HFFc6 (cell line): ENCODE data around the gene DMXL1. TPM values are rescaled to one million over a fixed set of nuclear protein-coding genes. Genes with fewer than 3 reads are reported as not detected.

Source experiments
- DNase-seq: peaks from one replicate; pipeline ENCODE4 v3.0.0-alpha.2; 2018
- H3K27ac Mint-ChIP-seq: 2 replicates; pipeline ENCODE4 v1.8.0; 2020; ENCODE audit warnings: mild to moderate bottlenecking, mixed read lengths
- H3K27me3 Mint-ChIP-seq: 2 replicates; pipeline ENCODE4 v1.8.0; 2021; ENCODE audit warnings: mild to moderate bottlenecking, moderate library complexity, mixed read lengths; ENCODE audit not compliant: insufficient read depth
- H3K36me3 Mint-ChIP-seq: 2 replicates; pipeline ENCODE4 v1.8.0; 2021; ENCODE audit warnings: low read depth, mixed read lengths
- H3K4me1 Mint-ChIP-seq: 2 replicates; pipeline ENCODE4 v1.8.0; 2020; ENCODE audit warnings: low read depth, mixed read lengths
- H3K4me3 Mint-ChIP-seq: 2 replicates; pipeline ENCODE4 v1.8.0; 2020; ENCODE audit warnings: mild to moderate bottlenecking, moderate library complexity, mixed read lengths
- H3K9me3 Mint-ChIP-seq: 2 replicates; pipeline ENCODE4 v1.8.0; 2020; ENCODE audit warnings: mild to moderate bottlenecking, mixed read lengths
- total RNA-seq, 6 experiments: library from RNA; stranded (reverse); fragmentation: NEBNext Ultra II Directional; extraction: Animal tissue kit (Norgen Biotek cat#: 25700); gene quantifications; 2 replicates in 1 of 6; 3 replicates in 5 of 6; pipeline ENCODE4 v1.2.3, GENCODE V29; 2021
- TF ChIP-seq, protein P1 (sequence below): fragments of 200-600 bp; sonication (generic); IDR thresholded peaks from 2 replicates; pipeline ENCODE4 v1.5.0; 2021; ENCODE audit warnings: antibody characterized with exemption, mild to moderate bottlenecking

DMXL1 gene
- total RNA-seq, 6 experiments from 2014 or later, result 19.8 to 23.1 (median 21.5) TPM

DNA sequence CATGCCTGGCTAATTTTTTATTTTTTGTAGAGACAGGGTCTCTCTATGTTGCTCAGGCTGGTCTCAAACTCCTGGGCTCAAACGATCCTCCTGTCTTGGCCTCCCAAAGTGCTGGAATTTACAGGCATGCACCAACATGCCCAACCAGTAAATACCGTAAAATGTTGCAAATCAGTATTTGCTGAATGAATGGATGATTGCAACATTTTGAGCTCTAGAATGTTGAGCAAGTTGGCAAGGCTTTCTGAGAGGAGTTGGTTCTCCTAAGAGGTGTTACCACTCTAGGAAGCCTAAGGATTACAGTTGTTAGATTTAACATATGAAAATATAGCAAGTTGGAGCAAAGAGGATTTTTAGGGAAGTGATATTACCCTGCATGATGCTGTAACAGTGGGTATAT lies 15.6 kb upstream of the DMXL1 start:
- Mint-ChIP-seq H3K27me3 (no peaks in the 10 kb centered on the region), H3K4me1 (peaks cover under 1% of the 10 kb centered on the region), H3K27ac (no peak overlapping the region), H3K36me3 (no peaks in the 10 kb centered on the region), H3K4me3 (no peak overlapping the region), H3K9me3 (no peaks in the 10 kb centered on the region)
- no peak for DNase-seq
- TF ChIP-seq, protein P1, sequence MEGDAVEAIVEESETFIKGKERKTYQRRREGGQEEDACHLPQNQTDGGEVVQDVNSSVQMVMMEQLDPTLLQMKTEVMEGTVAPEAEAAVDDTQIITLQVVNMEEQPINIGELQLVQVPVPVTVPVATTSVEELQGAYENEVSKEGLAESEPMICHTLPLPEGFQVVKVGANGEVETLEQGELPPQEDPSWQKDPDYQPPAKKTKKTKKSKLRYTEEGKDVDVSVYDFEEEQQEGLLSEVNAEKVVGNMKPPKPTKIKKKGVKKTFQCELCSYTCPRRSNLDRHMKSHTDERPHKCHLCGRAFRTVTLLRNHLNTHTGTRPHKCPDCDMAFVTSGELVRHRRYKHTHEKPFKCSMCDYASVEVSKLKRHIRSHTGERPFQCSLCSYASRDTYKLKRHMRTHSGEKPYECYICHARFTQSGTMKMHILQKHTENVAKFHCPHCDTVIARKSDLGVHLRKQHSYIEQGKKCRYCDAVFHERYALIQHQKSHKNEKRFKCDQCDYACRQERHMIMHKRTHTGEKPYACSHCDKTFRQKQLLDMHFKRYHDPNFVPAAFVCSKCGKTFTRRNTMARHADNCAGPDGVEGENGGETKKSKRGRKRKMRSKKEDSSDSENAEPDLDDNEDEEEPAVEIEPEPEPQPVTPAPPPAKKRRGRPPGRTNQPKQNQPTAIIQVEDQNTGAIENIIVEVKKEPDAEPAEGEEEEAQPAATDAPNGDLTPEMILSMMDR, result no peak

DNA sequence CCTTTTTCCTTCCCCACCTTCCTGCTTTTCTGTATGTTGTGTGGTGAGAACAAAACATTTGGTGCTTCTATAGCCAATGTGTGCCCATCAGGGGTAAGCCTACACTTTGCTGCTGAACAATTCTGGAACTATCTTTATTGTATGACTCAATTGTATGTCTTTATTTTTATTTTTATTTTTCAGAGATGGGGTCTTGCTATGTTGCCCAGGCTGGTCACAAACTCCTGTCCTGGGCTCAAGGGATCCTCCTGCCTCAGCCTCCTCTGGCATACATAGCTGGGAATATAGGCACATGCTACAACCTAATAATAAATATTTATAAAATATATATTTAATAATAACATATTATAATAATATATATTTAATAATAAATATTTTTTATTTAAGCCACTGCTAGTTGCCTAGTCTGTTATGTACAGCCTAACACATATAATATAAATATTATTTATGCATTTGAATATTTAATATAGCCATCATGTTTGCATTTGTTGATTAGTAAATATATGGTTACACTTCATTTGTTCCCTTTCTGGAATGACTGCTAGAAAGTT lies 11.8 kb upstream of the DMXL1 start:
- Mint-ChIP-seq H3K27ac (no peak overlapping the region), H3K36me3 (no peaks in the 10 kb centered on the region), H3K4me1 (peaks cover 9% of the 10 kb centered on the region), H3K4me3 (no peak overlapping the region), H3K27me3 (peaks cover 2% of the 10 kb centered on the region; the same call in 1 of the 2 replicates), H3K9me3 (no peaks in the 10 kb centered on the region)
- TF ChIP-seq, protein P1, result no peak
- no peak for DNase-seq

DNA sequence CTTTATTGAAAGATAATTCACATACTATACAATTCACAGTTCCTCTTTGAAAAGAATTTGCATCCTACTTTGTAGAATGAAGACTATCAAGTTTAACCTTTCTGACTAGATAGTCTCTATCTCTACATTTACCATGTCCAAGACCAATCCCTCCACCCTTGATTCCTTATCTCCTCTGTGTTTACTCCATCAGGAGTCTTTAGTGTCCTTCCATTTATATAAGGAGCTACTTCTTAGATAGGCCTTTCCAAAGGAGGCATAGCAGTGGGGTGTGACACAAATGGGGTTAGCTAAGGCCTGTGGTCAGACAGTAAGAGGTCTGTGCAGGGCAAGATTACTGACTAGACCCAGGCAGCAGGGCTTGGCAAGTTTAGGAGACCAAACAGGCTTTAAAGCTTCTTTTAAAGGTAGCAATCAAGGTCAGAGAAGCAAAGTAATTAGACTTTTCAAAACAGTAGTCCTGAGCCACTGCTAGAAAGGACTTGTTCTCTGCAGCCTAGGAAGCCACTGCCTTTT lies 11.1 kb upstream of the DMXL1 start:
- no peak for DNase-seq
- Mint-ChIP-seq H3K27me3 (peaks cover 2% of the 10 kb centered on the region; the same call in 1 of the 2 replicates), H3K4me3 (no peak overlapping the region), H3K27ac (no peak overlapping the region), H3K9me3 (no peaks in the 10 kb centered on the region), H3K4me1 (peaks cover 12% of the 10 kb centered on the region), H3K36me3 (no peaks in the 10 kb centered on the region)
- TF ChIP-seq, protein P1, result no peak

DNA sequence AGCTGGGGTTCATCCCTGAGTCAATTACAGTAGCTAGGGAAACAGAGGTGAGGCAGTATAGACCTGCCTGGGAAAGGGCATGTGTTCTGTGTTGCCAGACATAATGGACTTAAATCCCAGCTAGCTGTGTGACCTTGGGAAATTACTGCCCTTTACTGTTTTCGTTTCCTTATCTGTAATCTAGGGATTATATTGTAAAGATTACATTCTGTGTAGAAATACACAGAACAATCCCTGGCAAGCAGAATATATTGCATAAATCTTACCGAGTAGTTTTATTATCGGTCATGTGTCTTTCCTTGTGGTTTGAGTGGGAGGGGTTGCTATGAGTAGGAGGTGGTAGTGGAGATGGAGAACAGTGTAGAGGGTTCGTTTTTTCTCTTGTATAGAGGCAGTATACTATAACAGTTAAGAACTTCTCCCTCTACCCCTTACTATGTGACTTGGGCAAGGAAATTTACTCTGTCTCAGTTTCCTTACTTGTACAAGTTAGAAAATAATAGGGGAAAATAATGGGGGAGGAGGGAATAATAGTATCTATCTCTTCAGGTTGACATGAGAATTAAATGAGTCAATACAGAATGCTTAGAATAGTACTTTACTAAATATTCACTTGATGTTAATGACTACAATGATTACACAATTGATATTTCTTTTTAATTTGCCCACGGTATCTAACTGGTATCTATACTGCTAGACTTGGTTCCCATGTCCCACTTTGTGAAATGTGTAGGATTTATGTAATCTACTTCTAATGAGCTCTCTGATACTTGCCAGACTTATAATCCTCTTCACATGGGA lies 7.1 kb upstream of the DMXL1 start:
- DNase-seq, result no peak
- Mint-ChIP-seq H3K27me3 (peaks cover 3% of the 10 kb centered on the region), H3K9me3 (no peaks in the 10 kb centered on the region), H3K36me3 (no peaks in the 10 kb centered on the region), H3K4me1 (peaks cover 12% of the 10 kb centered on the region), H3K27ac (no peak overlapping the region), H3K4me3 (no peak overlapping the region)
- TF ChIP-seq, protein P1, result no peak

DNA sequence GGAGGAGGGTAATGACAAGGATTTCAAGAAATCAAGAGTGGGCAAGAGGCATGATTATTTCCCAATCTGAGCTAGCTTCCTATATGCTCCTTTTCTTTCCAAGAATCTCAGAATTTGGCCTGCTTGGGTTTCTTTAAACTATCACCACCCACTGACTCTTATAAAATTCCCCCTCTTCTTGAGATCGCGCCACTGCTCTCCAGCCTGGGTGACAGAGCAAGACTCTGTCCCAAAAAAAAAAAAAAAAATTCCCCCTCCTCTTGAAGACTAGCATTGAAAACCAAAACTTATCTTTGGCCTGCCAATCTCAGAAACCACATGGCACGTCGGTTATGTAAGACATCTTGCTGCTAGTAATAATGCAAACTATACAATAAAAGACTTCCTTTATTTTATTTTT lies 3.4 kb upstream of the DMXL1 start:
- H3K36me3 Mint-ChIP-seq, result no peaks in the 10 kb centered on the region
- no peak for DNase-seq
- TF ChIP-seq, protein P1, result no peak
- no peak overlapping the region for H3K4me3 Mint-ChIP-seq
- peaks cover 5% of the 10 kb centered on the region for H3K27me3 Mint-ChIP-seq
- no peak overlapping the region for H3K27ac Mint-ChIP-seq
- H3K4me1 Mint-ChIP-seq, result peaks cover 26% of the 10 kb centered on the region
- H3K9me3 Mint-ChIP-seq, result no peaks in the 10 kb centered on the region
